Measurements from ENCODE around the gene GFPT2. TPM values are rescaled to one million over a fixed set of nuclear protein-coding genes. Genes with fewer than 3 reads are reported as not detected.

Gene GFPT2
- total RNA-seq, 1 donor from 2014 or later, result 10.1 TPM

DNA sequence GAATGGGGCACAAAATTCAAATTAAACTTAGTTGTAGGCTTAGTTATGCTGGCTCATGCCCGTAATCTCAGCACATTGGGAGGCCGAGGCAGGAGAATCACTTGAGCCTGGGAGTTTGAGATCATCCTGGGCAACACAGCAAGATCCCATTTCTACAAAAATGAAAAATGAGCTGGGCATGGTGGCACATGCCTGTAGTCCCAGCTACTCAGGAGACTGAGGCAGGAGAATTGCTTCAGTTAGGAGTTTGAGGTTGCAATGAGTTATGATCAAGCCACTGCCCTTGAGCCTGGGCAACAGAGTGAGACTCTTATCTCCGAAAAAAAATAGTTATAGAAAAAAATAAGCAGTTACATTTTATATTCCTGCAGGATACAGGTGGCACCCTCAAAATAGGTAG, 20.7 kb upstream of the GFPT2 start:
- no peak overlapping the region for H3K4me3 Mint-ChIP-seq (ENCODE audit: unreplicated experiment)
- H3K27me3 Mint-ChIP-seq (ENCODE audit: unreplicated experiment), result peaks cover 3% of the 10 kb centered on the region
- TF ChIP-seq, protein P1, sequence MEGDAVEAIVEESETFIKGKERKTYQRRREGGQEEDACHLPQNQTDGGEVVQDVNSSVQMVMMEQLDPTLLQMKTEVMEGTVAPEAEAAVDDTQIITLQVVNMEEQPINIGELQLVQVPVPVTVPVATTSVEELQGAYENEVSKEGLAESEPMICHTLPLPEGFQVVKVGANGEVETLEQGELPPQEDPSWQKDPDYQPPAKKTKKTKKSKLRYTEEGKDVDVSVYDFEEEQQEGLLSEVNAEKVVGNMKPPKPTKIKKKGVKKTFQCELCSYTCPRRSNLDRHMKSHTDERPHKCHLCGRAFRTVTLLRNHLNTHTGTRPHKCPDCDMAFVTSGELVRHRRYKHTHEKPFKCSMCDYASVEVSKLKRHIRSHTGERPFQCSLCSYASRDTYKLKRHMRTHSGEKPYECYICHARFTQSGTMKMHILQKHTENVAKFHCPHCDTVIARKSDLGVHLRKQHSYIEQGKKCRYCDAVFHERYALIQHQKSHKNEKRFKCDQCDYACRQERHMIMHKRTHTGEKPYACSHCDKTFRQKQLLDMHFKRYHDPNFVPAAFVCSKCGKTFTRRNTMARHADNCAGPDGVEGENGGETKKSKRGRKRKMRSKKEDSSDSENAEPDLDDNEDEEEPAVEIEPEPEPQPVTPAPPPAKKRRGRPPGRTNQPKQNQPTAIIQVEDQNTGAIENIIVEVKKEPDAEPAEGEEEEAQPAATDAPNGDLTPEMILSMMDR (IDR thresholded peaks at IDR 0.05; ENCODE audit: unreplicated experiment), result no peak
- no peaks in the 10 kb centered on the region for H3K4me1 Mint-ChIP-seq (ENCODE audit: unreplicated experiment)
- no peaks in the 10 kb centered on the region for H3K36me3 Mint-ChIP-seq (ENCODE audit: low read depth, unreplicated experiment)
- no peaks in the 10 kb centered on the region for H3K9me3 Mint-ChIP-seq (ENCODE audit: unreplicated experiment)
- DNase-seq (ENCODE audit: low spot score), result no peak
- H3K27ac Mint-ChIP-seq (ENCODE audit: unreplicated experiment), result no peak overlapping the region

- Mint-ChIP-seq H3K4me1 (ENCODE audit: unreplicated experiment) (no peaks in the 10 kb centered on the region), H3K9me3 (ENCODE audit: unreplicated experiment) (no peaks in the 10 kb centered on the region), H3K36me3 (ENCODE audit: low read depth, unreplicated experiment) (no peaks in the 10 kb centered on the region), H3K27ac (ENCODE audit: unreplicated experiment) (no peak overlapping the region), H3K27me3 (ENCODE audit: unreplicated experiment) (peaks cover 3% of the 10 kb centered on the region), H3K4me3 (ENCODE audit: unreplicated experiment) (no peak overlapping the region)
- TF ChIP-seq, protein P1 (IDR thresholded peaks at IDR 0.05; ENCODE audit: unreplicated experiment), result no peak
- DNase-seq (ENCODE audit: low spot score), result no peak
These were observed 20.3 kb upstream of the GFPT2 start for GRCh38 chr5:180373454-180373853.

DNA sequence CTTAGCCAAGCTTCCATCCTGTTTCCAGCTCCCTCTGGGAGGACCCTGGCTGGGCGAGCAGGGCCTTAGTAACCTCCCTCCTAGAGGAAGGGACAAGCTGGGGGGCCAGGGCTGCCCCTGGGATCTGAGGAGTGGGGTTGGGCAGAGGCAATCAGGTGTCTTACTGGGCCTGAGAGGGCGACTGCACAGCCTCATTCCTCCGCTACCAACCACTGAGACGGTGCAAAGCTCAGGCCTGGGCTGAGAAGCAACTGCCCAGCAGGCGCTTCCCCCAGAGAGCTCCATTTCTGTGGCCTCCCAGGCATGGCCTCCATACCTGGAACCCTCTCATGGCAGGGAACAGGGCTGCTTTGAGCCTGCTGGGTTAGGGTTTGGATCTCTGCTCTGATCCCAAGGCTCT, 18.8 kb upstream of the GFPT2 start:
- H3K4me3 Mint-ChIP-seq (ENCODE audit: unreplicated experiment), result no peak overlapping the region
- no peak for DNase-seq (ENCODE audit: low spot score)
- no peaks in the 10 kb centered on the region for H3K9me3 Mint-ChIP-seq (ENCODE audit: unreplicated experiment)
- TF ChIP-seq, protein P1 (IDR thresholded peaks at IDR 0.05; ENCODE audit: unreplicated experiment), result no peak
- H3K27me3 Mint-ChIP-seq (ENCODE audit: unreplicated experiment), result peaks cover 1% of the 10 kb centered on the region
- no peaks in the 10 kb centered on the region for H3K36me3 Mint-ChIP-seq (ENCODE audit: low read depth, unreplicated experiment)
- no peaks in the 10 kb centered on the region for H3K4me1 Mint-ChIP-seq (ENCODE audit: unreplicated experiment)
- no peak overlapping the region for H3K27ac Mint-ChIP-seq (ENCODE audit: unreplicated experiment)

DNA sequence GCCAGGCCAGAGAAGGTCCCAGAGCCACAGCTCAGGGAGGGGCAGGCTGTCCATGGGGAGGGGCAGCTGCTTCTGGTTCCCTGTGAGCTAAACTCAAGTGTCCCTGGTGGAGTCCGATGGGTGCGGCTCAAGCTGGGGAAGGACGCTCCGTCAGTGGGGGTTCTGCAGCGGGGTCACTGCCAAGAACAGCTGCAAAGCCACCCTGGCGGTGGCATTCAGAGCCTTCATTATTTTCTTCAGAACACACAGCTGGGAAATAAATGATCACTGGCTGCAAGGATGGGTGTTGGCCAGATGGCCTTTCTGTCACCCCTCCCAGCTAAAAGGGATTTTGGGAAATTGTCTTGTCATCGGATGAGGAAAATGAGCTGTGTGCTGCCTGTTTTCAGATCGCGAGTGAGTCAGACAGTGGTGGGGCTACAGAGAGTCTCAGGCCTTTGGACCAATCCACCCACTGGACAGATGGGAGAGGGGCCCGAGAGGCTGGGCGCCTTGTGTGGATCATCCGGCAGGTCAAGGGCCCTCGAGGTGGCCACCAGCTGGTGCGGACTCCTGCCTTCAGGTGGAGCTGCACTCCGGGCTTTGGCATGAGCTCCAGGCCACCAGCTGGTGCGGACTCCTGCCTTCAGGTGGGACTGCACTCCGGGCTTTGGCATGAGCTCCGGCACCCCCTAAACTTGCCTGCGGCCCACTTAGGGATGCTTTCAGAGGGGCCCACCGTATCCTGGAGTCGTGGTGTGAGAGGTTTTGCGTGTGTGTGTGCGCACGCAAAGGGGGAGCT, 17.9 kb upstream of the GFPT2 start:
- DNase-seq (ENCODE audit: low spot score), result no peak
- Mint-ChIP-seq H3K4me1 (ENCODE audit: unreplicated experiment) (no peaks in the 10 kb centered on the region), H3K36me3 (ENCODE audit: low read depth, unreplicated experiment) (no peaks in the 10 kb centered on the region), H3K9me3 (ENCODE audit: unreplicated experiment) (no peaks in the 10 kb centered on the region), H3K27ac (ENCODE audit: unreplicated experiment) (no peak overlapping the region), H3K27me3 (ENCODE audit: unreplicated experiment) (peaks cover 1% of the 10 kb centered on the region), H3K4me3 (ENCODE audit: unreplicated experiment) (no peak overlapping the region)
- TF ChIP-seq, protein P1 (IDR thresholded peaks at IDR 0.05; ENCODE audit: unreplicated experiment), result no peak

GRCh38 chr5:180367991-180368390, 14.9 kb upstream of the GFPT2 start:
- TF ChIP-seq, protein P1 (IDR thresholded peaks at IDR 0.05; ENCODE audit: unreplicated experiment), result no peak
- Mint-ChIP-seq H3K9me3 (ENCODE audit: unreplicated experiment) (no peaks in the 10 kb centered on the region), H3K4me3 (ENCODE audit: unreplicated experiment) (no peak overlapping the region), H3K4me1 (ENCODE audit: unreplicated experiment) (no peaks in the 10 kb centered on the region), H3K36me3 (ENCODE audit: low read depth, unreplicated experiment) (no peaks in the 10 kb centered on the region), H3K27me3 (ENCODE audit: unreplicated experiment) (peaks cover 9% of the 10 kb centered on the region), H3K27ac (ENCODE audit: unreplicated experiment) (no peak overlapping the region)
- no peak for DNase-seq (ENCODE audit: low spot score)

Data from endothelial cell (in vitro differentiated cells).